Adrenal gland (tissue), 12 donors: ENCODE measurements around the gene ERC2. TPM values are rescaled to one million over a fixed set of nuclear protein-coding genes. Genes with fewer than 3 reads are reported as not detected.

Experiments
- DNase-seq, 7 donors: peaks; one replicate each; pipeline ENCODE4 v3.0.0-alpha.2; 2019 to 2020
- H3K27ac ChIP-seq, 5 donors: fragments of 200-600 bp; sonication (generic) in 4 of 5; 1 replicate in 3 of 5; 2 replicates in 2 of 5; pipeline versions ENCODE4 v1.5.1 to v1.8.0; 2016 to 2020; ENCODE audit warnings: mild to moderate bottlenecking in 1 of 5
- H3K27me3 ChIP-seq: fragments of 200-600 bp; 2 replicates; pipeline ENCODE4 v1.8.0; 2021
- H3K36me3 ChIP-seq, 2 donors: fragments of 200-600 bp; replicated peaks in 1 of 2; 1 replicate in 1 of 2; 2 replicates in 1 of 2; pipeline versions ENCODE4 v1.5.1 to v1.8.0; 2018 to 2022
- H3K4me1 ChIP-seq, 2 donors: fragments of 200-600 bp; replicated peaks in 1 of 2; 1 replicate in 1 of 2; 2 replicates in 1 of 2; pipeline versions ENCODE4 v1.5.1 to v1.8.0; 2018 to 2021
- H3K4me3 ChIP-seq, 4 donors: fragments of 200-600 bp; sonication (generic) in 3 of 4; one replicate each; pipeline ENCODE4 v1.5.1; 2016 to 2018
- H3K9me3 ChIP-seq, 3 donors: fragments of 200-600 bp; sonication (generic) in 1 of 3; replicated peaks in 1 of 3; 1 replicate in 2 of 3; 2 replicates in 1 of 3; pipeline versions ENCODE4 v1.5.1 to v1.8.0; 2016 to 2021
- CTCF ChIP-seq, 6 experiments: fragments of 450-650 bp in 4 of 6; fragments of 200-600 bp in 2 of 6; sonication (generic) in 1 of 6; IDR thresholded peaks; 1 replicate in 5 of 6; 2 replicates in 1 of 6; pipeline versions ENCODE4 v1.5.1 to v1.8.0; 2016 to 2021; ENCODE audit warnings: antibody characterized with exemption in 6 of 6, mild to moderate bottlenecking in 2 of 6, moderate library complexity in 1 of 6
- POLR2A ChIP-seq, 2 donors: fragments of 450-650 bp; IDR thresholded peaks; one replicate each; pipeline ENCODE4 v1.6.1; 2017; ENCODE audit warnings: antibody characterized with exemption in 2 of 2, mild to moderate bottlenecking in 2 of 2, moderate library complexity in 1 of 2
- WGBS, 4 donors: extraction: QIAGEN DNeasy Blood & Tissue Kit in 2 of 4; methylation state at CpG; one replicate each; pipeline versions ENCODE4 v1.1.5 to v1.1.7; 2013 to 2017; 5-methylcytosine and 5-hydroxymethylcytosine counted together
- intact Hi-C, 2 donors: fragments of 100-400 bp; cut with DNase I; formaldehyde crosslinking; loops; one replicate each; pipeline versions ENCODE4 v1.14.1 to v1.15.0; 2022 to 2023
- polyA plus RNA-seq, 3 donors: library from polyadenylated mRNA; stranded (reverse); fragments of 200-250 nt in 2 of 3; fragments of 350-450 nt in 1 of 3; fragmentation: Illumina TruSeq in 1 of 3; extraction: RNeasy Lipid Tissue Mini Kit (QIAGEN cat#74804) in 1 of 3; gene quantifications; one replicate each; pipeline ENCODE4 v1.2.3, GENCODE V29; 2013 to 2014
- total RNA-seq, 9 donors: library from RNA; depleted of rRNA in 4 of 9; stranded (reverse); fragments of >200 nt in 4 of 9; fragments of 120-200 nt in 1 of 9; fragmentation: NEBNext Ultra II Directional in 1 of 9; extraction: Animal tissue kit (Norgen Biotek cat#: 25700) in 1 of 9; gene quantifications; one replicate each; pipeline versions ENCODE4 v1.1.0 to v1.2.4, GENCODE V29; 2013 to 2023
- donor health status: healthy with polysubstance abuse.
- donor health status: Bipolar disorder and iron deficiency.
- donor health status: DM: yes; HTN: yes; CAD: no.
- donor health status: DM: no; HTN: no; CAD: no.
- donor health status: DM: no; HTN: no; CAD: no.
- donor health status: DM: yes; HTN: yes; CAD: no.

Gene ERC2
- total and polyA plus RNA-seq, 12 donors, result 0.47 to 5.8 (median 1.5) TPM

GRCh38 chr3:56087451-56088053, 380.7 kb downstream of the ERC2 start:
- Histone ChIP-seq H3K4me3 (no peak overlapping the region), H3K9me3 (no peaks in the 10 kb centered on the region), H3K27ac (no peak overlapping the region), H3K27me3 (no peaks in the 10 kb centered on the region), H3K4me1 (no peaks in the 10 kb centered on the region), H3K36me3 (no peaks in the 10 kb centered on the region)
- WGBS, 4 donors, result 77 to 81% (median 79%) methylated on average over 10 of the region's 10 CpGs
- DNase-seq, result no peak
- TF ChIP-seq CTCF (IDR thresholded peaks at IDR 0.05) (no peak), POLR2A (IDR thresholded peaks at IDR 0.05) (no peak)
- intact Hi-C loops, result no loop called here

- H3K36me3 ChIP-seq, result no peaks in the 10 kb centered on the region
- no peaks in the 10 kb centered on the region for H3K4me1 ChIP-seq
- DNase-seq, result no peak
- H3K27me3 ChIP-seq, result no peaks in the 10 kb centered on the region
- H3K4me3 ChIP-seq, result no peak overlapping the region
- 42 to 76% (median 68%) methylated on average over 1 of the region's 1 CpG for WGBS, 4 donors
- TF ChIP-seq POLR2A (IDR thresholded peaks at IDR 0.05), result no peak
- no peak for TF ChIP-seq CTCF (IDR thresholded peaks at IDR 0.05)
- no peak overlapping the region for H3K27ac ChIP-seq
- intact Hi-C loops, result no loop called here
- no peaks in the 10 kb centered on the region for H3K9me3 ChIP-seq
Observed at GRCh38 chr3:56086355-56086754, 381.9 kb downstream of the ERC2 start.

- Histone ChIP-seq H3K4me1 (no peaks in the 10 kb centered on the region), H3K36me3 (no peaks in the 10 kb centered on the region), H3K4me3 (no peak overlapping the region), H3K27ac (no peak overlapping the region), H3K9me3 (no peaks in the 10 kb centered on the region), H3K27me3 (no peaks in the 10 kb centered on the region)
- DNase-seq, result no peak
- TF ChIP-seq CTCF (IDR thresholded peaks at IDR 0.05) (no peak), POLR2A (IDR thresholded peaks at IDR 0.05) (no peak)
- WGBS, 4 donors, result 60 to 68% (median 65%) methylated on average over 2 of the region's 2 CpGs
- intact Hi-C loops, result no loop called here
Observed at GRCh38 chr3:56081246-56081645, 387.0 kb downstream of the ERC2 start.

GRCh38 chr3:56076746-56077145, 391.5 kb downstream of the ERC2 start:
- H3K4me3 ChIP-seq, result no peak overlapping the region
- 62 to 75% (median 70%) methylated on average over 2 of the region's 2 CpGs for WGBS, 4 donors
- intact Hi-C loops, result no loop called here
- H3K27ac ChIP-seq, result no peak overlapping the region
- H3K27me3 ChIP-seq, result no peaks in the 10 kb centered on the region
- H3K9me3 ChIP-seq, result no peaks in the 10 kb centered on the region
- no peaks in the 10 kb centered on the region for H3K4me1 ChIP-seq
- TF ChIP-seq POLR2A (IDR thresholded peaks at IDR 0.05) (no peak), CTCF (IDR thresholded peaks at IDR 0.05) (no peak)
- no peaks in the 10 kb centered on the region for H3K36me3 ChIP-seq
- DNase-seq, result no peak
